CD4-positive, alpha-beta T cell treated with Interleukin-4 for 1 hour (primary cell): ENCODE results near the gene CCDC32.

Experiments
- DNase-seq, 2 donors: peaks; one replicate each; pipeline ENCODE4 v3.0.0-alpha.2; 2020 to 2022

CCDC32 gene

GRCh38 chr15:40511472-40512133 lies 53.2 kb downstream of the CCDC32 start:
- DNase-seq = no peak

- DNase-seq = peak in 1 of 2 donors; percentile 36
Measured at GRCh38 chr15:40511093-40511471, 53.8 kb downstream of the CCDC32 start.

- DNase-seq = no peak
Measured at GRCh38 chr15:40510201-40510600, 54.6 kb downstream of the CCDC32 start.

GRCh38 chr15:40508216-40508615 lies 56.6 kb downstream of the CCDC32 start:
- DNase-seq = no peak

- peak; percentile 48 to 58 for DNase-seq
Measured at GRCh38 chr15:40506964-40507571, 57.8 kb downstream of the CCDC32 start.
